ENCODE results near the gene SPAM1.

Gene SPAM1

DNA sequence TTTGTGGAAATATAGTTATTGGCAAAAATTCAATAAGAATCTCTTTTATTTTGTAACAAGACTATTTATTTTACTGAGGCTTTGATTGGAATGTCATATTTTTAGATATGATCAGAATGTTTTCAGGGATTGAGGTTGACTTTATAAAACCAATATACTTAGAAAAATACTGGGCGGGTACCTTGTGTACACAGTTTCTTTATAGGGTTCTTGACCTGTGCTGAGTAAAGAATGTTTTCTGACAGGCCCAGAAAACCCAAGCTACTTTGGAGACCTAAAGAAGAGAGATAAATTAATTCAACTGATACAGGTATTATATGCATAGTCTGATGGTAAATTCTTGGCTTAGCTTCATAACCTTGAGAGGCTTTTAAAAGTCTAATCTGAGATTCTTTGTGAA is 23.9 kb upstream of the SPAM1 start:
- Histone ChIP-seq H3K27ac (ENCODE audit: low read depth, low read length) (no peak overlapping the region), H3K36me3 (ENCODE audit: low read length) (no peaks in the 10 kb centered on the region)

DNA sequence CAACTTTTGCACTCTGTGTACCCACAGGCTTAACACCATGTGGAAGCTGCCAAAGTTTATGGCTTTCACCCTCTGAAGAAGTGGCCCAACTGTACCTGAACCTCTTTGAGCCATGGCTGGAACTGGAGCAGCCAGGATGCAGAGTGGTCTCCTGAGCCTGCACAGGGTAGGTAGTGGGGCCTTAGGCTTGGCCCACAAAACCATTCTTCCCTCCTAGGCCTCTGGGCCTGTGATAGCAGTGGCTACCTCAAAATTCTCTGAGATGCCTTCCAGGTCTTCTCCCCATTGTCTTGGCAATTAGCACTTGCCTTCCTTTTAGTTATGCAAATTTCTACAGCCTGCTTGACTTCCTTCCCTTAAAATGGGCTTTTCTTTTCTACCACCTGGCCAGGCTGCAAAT is 19.3 kb upstream of the SPAM1 start:
- Histone ChIP-seq H3K79me2 (ENCODE audit: insufficient read depth, low read length) (no peaks in the 10 kb centered on the region), H3K27me3 (ENCODE audit: low read length) (no peaks in the 10 kb centered on the region), H3K9me2 (replicated peaks; ENCODE audit: insufficient read depth, low read length) (no peaks in the 10 kb centered on the region), H2AFZ (ENCODE audit: low read depth, low read length, severe bottlenecking) (no peak overlapping the region), H3K27ac (ENCODE audit: low read depth, low read length) (no peak overlapping the region), H4K20me1 (ENCODE audit: low read depth, low read length) (no peaks in the 10 kb centered on the region), H3K4me3 (ENCODE audit: insufficient read depth, low read length, poor library complexity, severe bottlenecking) (no peak overlapping the region), H3F3A (ENCODE audit: insufficient read depth) (no peaks in the 10 kb centered on the region), H3K4me2 (ENCODE audit: low read depth, low read length, poor library complexity, severe bottlenecking) (no peak overlapping the region), H3K9me3 (ENCODE audit: insufficient read depth, low read length) (no peaks in the 10 kb centered on the region), H3K9ac (ENCODE audit: low read length) (no peak overlapping the region), H3K36me3 (ENCODE audit: low read length) (no peaks in the 10 kb centered on the region)
- no peak for TF ChIP-seq EZH2phosphoT487 (conservative IDR thresholded peaks at IDR 0.05; ENCODE audit: low read length)
- TF ChIP-seq, protein P1, sequence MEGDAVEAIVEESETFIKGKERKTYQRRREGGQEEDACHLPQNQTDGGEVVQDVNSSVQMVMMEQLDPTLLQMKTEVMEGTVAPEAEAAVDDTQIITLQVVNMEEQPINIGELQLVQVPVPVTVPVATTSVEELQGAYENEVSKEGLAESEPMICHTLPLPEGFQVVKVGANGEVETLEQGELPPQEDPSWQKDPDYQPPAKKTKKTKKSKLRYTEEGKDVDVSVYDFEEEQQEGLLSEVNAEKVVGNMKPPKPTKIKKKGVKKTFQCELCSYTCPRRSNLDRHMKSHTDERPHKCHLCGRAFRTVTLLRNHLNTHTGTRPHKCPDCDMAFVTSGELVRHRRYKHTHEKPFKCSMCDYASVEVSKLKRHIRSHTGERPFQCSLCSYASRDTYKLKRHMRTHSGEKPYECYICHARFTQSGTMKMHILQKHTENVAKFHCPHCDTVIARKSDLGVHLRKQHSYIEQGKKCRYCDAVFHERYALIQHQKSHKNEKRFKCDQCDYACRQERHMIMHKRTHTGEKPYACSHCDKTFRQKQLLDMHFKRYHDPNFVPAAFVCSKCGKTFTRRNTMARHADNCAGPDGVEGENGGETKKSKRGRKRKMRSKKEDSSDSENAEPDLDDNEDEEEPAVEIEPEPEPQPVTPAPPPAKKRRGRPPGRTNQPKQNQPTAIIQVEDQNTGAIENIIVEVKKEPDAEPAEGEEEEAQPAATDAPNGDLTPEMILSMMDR (IDR thresholded peaks at IDR 0.05; ENCODE audit: insufficient read depth, low read length, poor library complexity, severe bottlenecking): no peak

More for the DNA sequence above, 23.9 kb upstream of the SPAM1 start:
- no peak overlapping the region for H3K4me3 ChIP-seq (ENCODE audit: insufficient read depth, low read length, poor library complexity, severe bottlenecking)
- H3K9ac ChIP-seq (ENCODE audit: low read length): no peak overlapping the region
- no peak overlapping the region for H3K4me2 ChIP-seq (ENCODE audit: low read depth, low read length, poor library complexity, severe bottlenecking)
- H3K9me2 ChIP-seq (replicated peaks; ENCODE audit: insufficient read depth, low read length): no peaks in the 10 kb centered on the region
- TF ChIP-seq, protein P1 (IDR thresholded peaks at IDR 0.05; ENCODE audit: insufficient read depth, low read length, poor library complexity, severe bottlenecking): no peak
- no peak for TF ChIP-seq EZH2phosphoT487 (conservative IDR thresholded peaks at IDR 0.05; ENCODE audit: low read length)
- no peaks in the 10 kb centered on the region for H3F3A ChIP-seq (ENCODE audit: insufficient read depth)
- H3K79me2 ChIP-seq (ENCODE audit: insufficient read depth, low read length): no peaks in the 10 kb centered on the region
- no peaks in the 10 kb centered on the region for H4K20me1 ChIP-seq (ENCODE audit: low read depth, low read length)
- H2AFZ ChIP-seq (ENCODE audit: low read depth, low read length, severe bottlenecking): no peak overlapping the region
- H3K27me3 ChIP-seq (ENCODE audit: low read length): no peaks in the 10 kb centered on the region
- H3K9me3 ChIP-seq (ENCODE audit: insufficient read depth, low read length): no peaks in the 10 kb centered on the region

DNA sequence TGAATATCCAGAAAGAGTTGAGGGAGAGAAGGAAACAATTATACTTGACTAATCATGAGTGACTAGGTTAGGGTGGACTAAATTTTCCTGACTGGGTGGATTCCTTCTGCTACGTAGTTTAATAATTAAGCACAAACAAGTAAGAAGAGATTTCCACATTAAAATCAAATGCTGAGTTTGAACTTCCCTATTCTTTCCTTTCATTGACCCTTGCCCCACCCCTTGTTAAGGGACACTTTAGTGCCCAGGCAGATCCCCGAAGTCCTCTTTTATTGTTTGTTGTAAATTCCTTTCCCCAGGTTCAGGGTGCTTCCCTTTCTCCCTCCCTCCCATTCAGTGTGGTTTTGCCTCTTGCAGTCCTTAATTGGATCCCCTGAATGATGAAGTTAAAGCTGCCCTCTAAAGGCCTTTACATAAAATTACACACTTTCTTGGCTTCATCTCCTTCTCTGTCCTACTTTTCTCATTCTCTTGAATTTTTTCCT is 8.8 kb upstream of the SPAM1 start:
- Histone ChIP-seq H3K4me2 (ENCODE audit: low read depth, low read length, poor library complexity, severe bottlenecking) (no peak overlapping the region), H3K9ac (ENCODE audit: low read length) (no peak overlapping the region), H3F3A (ENCODE audit: insufficient read depth) (no peaks in the 10 kb centered on the region), H3K9me3 (ENCODE audit: insufficient read depth, low read length) (no peaks in the 10 kb centered on the region), H3K4me3 (ENCODE audit: insufficient read depth, low read length, poor library complexity, severe bottlenecking) (no peak overlapping the region), H3K27me3 (ENCODE audit: low read length) (no peaks in the 10 kb centered on the region), H4K20me1 (ENCODE audit: low read depth, low read length) (no peaks in the 10 kb centered on the region), H3K79me2 (ENCODE audit: insufficient read depth, low read length) (no peaks in the 10 kb centered on the region), H3K9me2 (replicated peaks; ENCODE audit: insufficient read depth, low read length) (no peaks in the 10 kb centered on the region), H3K36me3 (ENCODE audit: low read length) (no peaks in the 10 kb centered on the region), H3K27ac (ENCODE audit: low read depth, low read length) (no peak overlapping the region), H2AFZ (ENCODE audit: low read depth, low read length, severe bottlenecking) (no peak overlapping the region)
- no peak for TF ChIP-seq EZH2phosphoT487 (conservative IDR thresholded peaks at IDR 0.05; ENCODE audit: low read length)
- TF ChIP-seq, protein P1 (IDR thresholded peaks at IDR 0.05; ENCODE audit: insufficient read depth, low read length, poor library complexity, severe bottlenecking): no peak

Measured in SU-DHL-6 (cell line).